ENCODE measurements around the gene ZMAT5. TPM values are rescaled to one million over a fixed set of nuclear protein-coding genes. Genes with fewer than 3 reads are reported as not detected.
"Not testable (repeated sequence)": the region's sequence is repeated elsewhere in the genome, so short reads cannot be mapped to it uniquely, and the experiment has no call there.

The ZMAT5 gene
- total RNA-seq, 1 donor from 2014 or later, result 18.8 TPM

DNA sequence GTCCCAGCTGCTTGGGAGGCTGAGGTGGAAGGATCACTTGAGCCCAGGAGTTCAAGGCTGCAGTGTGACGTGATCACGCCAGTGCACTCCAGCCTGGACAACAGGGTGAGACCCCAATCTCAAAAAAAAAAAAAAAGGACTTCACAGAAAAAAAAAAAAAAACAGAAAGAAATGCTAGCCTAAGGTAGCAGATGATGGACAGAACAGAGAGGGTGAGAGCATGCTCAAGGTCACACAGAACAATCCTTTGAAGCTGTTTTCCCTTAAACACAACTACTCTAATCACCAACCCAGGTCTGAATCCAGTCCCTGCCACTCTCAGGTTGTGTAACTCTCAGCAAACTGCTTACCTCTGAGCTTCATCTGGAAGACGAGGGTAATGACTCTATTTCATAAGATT is 9.7 kb downstream of the ZMAT5 start:
- Histone ChIP-seq H3K27me3 (ENCODE audit: control insufficient read depth in 3 of 3, insufficient read depth in 3 of 3, low read length in 3 of 3) (no peaks in the 10 kb centered on the region), H3K9me3 (ENCODE audit: control insufficient read depth in 3 of 3, low read length in 3 of 3) (no peaks in the 10 kb centered on the region), H3K4me3 (ENCODE audit: low read length in 3 of 3) (no peak overlapping the region), H3K36me3 (ENCODE audit: control insufficient read depth in 3 of 3, insufficient read depth in 3 of 3, low read length in 3 of 3) (peaks cover 5 to 9% (median 6%) of the 10 kb centered on the region in 3 donors), H3K9ac (ENCODE audit: low read depth in 1 of 3, low read length in 3 of 3) (no peak overlapping the region), H3K27ac (ENCODE audit: low read depth, low read length) (no peak overlapping the region), H3K4me1 (ENCODE audit: control insufficient read depth in 3 of 3, insufficient read depth in 3 of 3, low read length in 3 of 3) (peaks cover 30 to 49% (median 37%) of the 10 kb centered on the region in 3 donors)

- Histone ChIP-seq H3K4me1 (ENCODE audit: control insufficient read depth in 3 of 3, insufficient read depth in 3 of 3, low read length in 3 of 3) (peaks cover 30 to 49% (median 37%) of the 10 kb centered on the region in 3 donors), H3K4me3 (ENCODE audit: low read length in 3 of 3) (peak overlapping the region in 2 of 3 donors; percentile 18 to 52), H3K27me3 (ENCODE audit: control insufficient read depth in 3 of 3, insufficient read depth in 3 of 3, low read length in 3 of 3) (no peaks in the 10 kb centered on the region), H3K27ac (ENCODE audit: low read depth, low read length) (peak overlapping the region; percentile 48), H3K9me3 (ENCODE audit: control insufficient read depth in 3 of 3, low read length in 3 of 3) (no peaks in the 10 kb centered on the region), H3K36me3 (ENCODE audit: control insufficient read depth in 3 of 3, insufficient read depth in 3 of 3, low read length in 3 of 3) (peaks cover 5 to 9% (median 9%) of the 10 kb centered on the region in 3 donors), H3K9ac (ENCODE audit: low read depth in 1 of 3, low read length in 3 of 3) (peak overlapping the region in 1 of 3 donors; percentile 8)
Observed at GRCh38 chr22:29756341-29756740, 10.5 kb downstream of the ZMAT5 start.

DNA sequence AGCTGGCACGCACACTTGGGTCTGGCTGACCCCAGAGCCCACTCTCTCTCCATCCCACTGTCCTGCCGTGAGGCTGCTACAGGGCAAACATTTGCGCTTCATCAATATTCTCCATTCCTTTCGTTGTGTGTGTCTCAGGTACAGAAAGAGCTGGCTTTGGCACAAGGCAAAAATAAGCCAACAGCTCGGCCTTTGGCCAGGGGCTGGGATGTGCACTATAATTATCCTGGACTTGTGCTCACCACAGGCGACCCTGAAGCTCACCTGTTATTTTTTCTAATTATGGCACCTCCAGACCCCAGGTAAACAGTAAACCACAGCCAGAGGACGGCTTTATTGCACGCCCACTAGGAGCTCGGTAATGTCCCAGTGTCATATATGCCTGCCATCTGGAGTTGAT is 10.9 kb downstream of the ZMAT5 start:
- peak overlapping the region in 2 of 3 donors; percentile 29 to 60 for H3K9ac ChIP-seq (ENCODE audit: low read depth in 1 of 3, low read length in 3 of 3)
- no peaks in the 10 kb centered on the region for H3K9me3 ChIP-seq (ENCODE audit: control insufficient read depth in 3 of 3, low read length in 3 of 3)
- peaks cover 30 to 54% (median 37%) of the 10 kb centered on the region in 3 donors for H3K4me1 ChIP-seq (ENCODE audit: control insufficient read depth in 3 of 3, insufficient read depth in 3 of 3, low read length in 3 of 3)
- H3K36me3 ChIP-seq (ENCODE audit: control insufficient read depth in 3 of 3, insufficient read depth in 3 of 3, low read length in 3 of 3), result peaks cover 5 to 9% (median 9%) of the 10 kb centered on the region in 3 donors
- peak overlapping the region in 2 of 3 donors; percentile 18 to 52 for H3K4me3 ChIP-seq (ENCODE audit: low read length in 3 of 3)
- peak overlapping the region; percentile 48 for H3K27ac ChIP-seq (ENCODE audit: low read depth, low read length)
- H3K27me3 ChIP-seq (ENCODE audit: control insufficient read depth in 3 of 3, insufficient read depth in 3 of 3, low read length in 3 of 3), result no peaks in the 10 kb centered on the region

DNA sequence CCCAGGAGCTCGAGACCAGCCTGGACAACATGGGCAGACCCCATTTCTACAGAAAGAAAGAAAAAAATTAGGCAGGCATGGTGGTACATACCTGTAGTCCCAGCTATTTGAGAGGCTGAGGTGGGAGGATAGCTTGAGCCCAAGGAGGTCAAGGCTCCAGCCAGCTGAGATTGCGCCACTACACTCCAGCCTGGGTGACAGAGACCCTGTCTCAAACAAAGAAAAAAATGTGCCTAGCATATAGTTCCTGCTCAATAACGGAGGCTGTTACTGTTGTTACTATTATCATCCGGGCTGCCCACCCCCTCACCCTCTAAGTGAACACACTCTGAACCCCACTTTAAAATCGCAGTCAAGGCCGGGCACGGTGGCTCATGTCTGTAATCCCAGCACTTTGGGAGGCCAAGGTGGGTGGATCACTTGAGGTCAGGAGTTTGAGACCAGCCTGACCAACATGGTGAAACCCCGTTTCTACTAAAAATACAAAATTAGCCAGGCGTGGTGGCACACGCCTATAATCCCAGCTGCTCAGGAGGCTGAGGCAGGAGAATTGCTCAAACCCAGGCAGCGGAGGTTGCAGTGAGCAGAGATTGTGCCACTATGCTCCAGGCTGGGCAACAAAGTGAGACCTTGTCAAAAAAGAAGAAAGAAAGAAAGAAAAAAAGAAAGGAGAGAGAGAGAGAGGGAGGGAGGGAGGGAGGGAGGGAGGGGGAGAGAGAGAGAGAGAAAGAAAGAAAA is 12.0 kb downstream of the ZMAT5 start:
- Histone ChIP-seq H3K4me1 (ENCODE audit: control insufficient read depth in 3 of 3, insufficient read depth in 3 of 3, low read length in 3 of 3) (peaks cover 28 to 61% (median 40%) of the 10 kb centered on the region in 3 donors), H3K36me3 (ENCODE audit: control insufficient read depth in 3 of 3, insufficient read depth in 3 of 3, low read length in 3 of 3) (peaks cover 5 to 17% (median 15%) of the 10 kb centered on the region in 3 donors), H3K27ac (ENCODE audit: low read depth, low read length) (peak overlapping the region; percentile 59)
- H3K27me3 ChIP-seq (ENCODE audit: control insufficient read depth in 3 of 3, insufficient read depth in 3 of 3, low read length in 3 of 3); H3K4me3 ChIP-seq (ENCODE audit: low read length in 3 of 3); H3K9ac ChIP-seq (ENCODE audit: low read depth in 1 of 3, low read length in 3 of 3); H3K9me3 ChIP-seq (ENCODE audit: control insufficient read depth in 3 of 3, low read length in 3 of 3): not testable (repeated sequence)

GRCh38 chr22:29753808-29754657 is 12.8 kb downstream of the ZMAT5 start:
- Histone ChIP-seq H3K9ac (ENCODE audit: low read depth in 1 of 3, low read length in 3 of 3) (no peak overlapping the region), H3K27ac (ENCODE audit: low read depth, low read length) (peak overlapping the region; percentile 59)

GRCh38 chr22:29751669-29752068 is 15.1 kb downstream of the ZMAT5 start:
- H3K27me3 ChIP-seq (ENCODE audit: control insufficient read depth in 3 of 3, insufficient read depth in 3 of 3, low read length in 3 of 3), result no peaks in the 10 kb centered on the region
- H3K4me1 ChIP-seq (ENCODE audit: control insufficient read depth in 3 of 3, insufficient read depth in 3 of 3, low read length in 3 of 3), result peaks cover 23 to 48% (median 30%) of the 10 kb centered on the region in 3 donors
- no peak overlapping the region for H3K27ac ChIP-seq (ENCODE audit: low read depth, low read length)
- H3K4me3 ChIP-seq (ENCODE audit: low read length in 3 of 3), result no peak overlapping the region
- no peak overlapping the region for H3K9ac ChIP-seq (ENCODE audit: low read depth in 1 of 3, low read length in 3 of 3)
- H3K36me3 ChIP-seq (ENCODE audit: control insufficient read depth in 3 of 3, insufficient read depth in 3 of 3, low read length in 3 of 3), result peaks cover 24 to 36% (median 33%) of the 10 kb centered on the region in 3 donors
- H3K9me3 ChIP-seq (ENCODE audit: control insufficient read depth in 3 of 3, low read length in 3 of 3), result no peaks in the 10 kb centered on the region

More at GRCh38 chr22:29753808-29754657, 12.8 kb downstream of the ZMAT5 start:
- H3K4me1 ChIP-seq (ENCODE audit: control insufficient read depth in 3 of 3, insufficient read depth in 3 of 3, low read length in 3 of 3), result peaks cover 25 to 58% (median 34%) of the 10 kb centered on the region in 3 donors
- no peaks in the 10 kb centered on the region for H3K27me3 ChIP-seq (ENCODE audit: control insufficient read depth in 3 of 3, insufficient read depth in 3 of 3, low read length in 3 of 3)
- H3K4me3 ChIP-seq (ENCODE audit: low read length in 3 of 3), result no peak overlapping the region
- no peaks in the 10 kb centered on the region for H3K9me3 ChIP-seq (ENCODE audit: control insufficient read depth in 3 of 3, low read length in 3 of 3)
- H3K36me3 ChIP-seq (ENCODE audit: control insufficient read depth in 3 of 3, insufficient read depth in 3 of 3, low read length in 3 of 3), result peaks cover 5 to 17% (median 15%) of the 10 kb centered on the region in 3 donors

DNA sequence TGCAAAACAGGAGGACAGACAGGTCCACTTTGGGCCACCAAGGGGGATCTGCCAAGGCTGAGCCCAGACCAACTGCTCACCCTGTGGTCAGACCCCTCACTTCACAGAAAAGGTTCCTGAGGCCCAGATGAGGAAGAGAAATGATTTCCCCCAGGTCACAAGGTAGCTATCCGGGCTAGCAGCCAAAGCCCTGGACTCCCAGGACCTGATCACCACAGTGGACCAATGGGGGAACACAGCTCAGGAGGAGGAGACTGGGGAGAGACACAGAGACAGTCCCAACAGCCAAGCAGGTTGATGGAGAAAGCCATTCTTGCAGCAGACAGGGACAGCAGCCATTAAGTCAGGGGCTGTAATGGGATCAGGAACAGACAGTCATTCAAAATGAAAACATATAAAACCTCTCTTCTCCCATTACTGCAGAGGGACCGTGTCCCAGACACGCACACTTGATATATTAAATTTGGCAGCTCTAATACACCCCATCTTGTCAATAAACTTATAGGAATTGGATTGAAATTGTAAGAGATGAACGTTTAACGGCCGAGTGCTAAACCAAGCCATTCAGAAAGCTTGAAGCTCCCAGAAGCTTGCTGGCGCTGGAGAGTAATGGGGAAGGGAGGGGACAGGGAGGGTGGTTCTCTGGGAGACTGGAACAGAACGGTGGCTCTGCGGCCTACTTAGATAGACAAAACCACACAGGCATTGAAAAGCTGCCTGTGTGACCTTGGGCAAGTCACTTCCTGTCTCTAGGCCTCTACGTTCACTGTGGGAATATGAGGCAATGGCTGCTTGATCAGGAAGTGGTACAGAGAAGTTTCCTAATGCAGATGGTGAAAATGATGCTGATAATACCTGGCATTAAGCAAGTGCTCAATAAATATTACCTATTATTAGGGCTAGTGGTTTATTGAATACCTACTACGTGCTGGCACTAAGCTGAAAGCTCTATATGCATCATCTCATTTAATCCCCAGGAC is 16.0 kb downstream of the ZMAT5 start:
- Histone ChIP-seq H3K36me3 (ENCODE audit: control insufficient read depth in 3 of 3, insufficient read depth in 3 of 3, low read length in 3 of 3) (peaks cover 26 to 40% (median 36%) of the 10 kb centered on the region in 3 donors), H3K9me3 (ENCODE audit: control insufficient read depth in 3 of 3, low read length in 3 of 3) (no peaks in the 10 kb centered on the region)

GRCh38 chr22:29750029-29750428 is 16.8 kb downstream of the ZMAT5 start:
- H3K4me1 ChIP-seq (ENCODE audit: control insufficient read depth in 3 of 3, insufficient read depth in 3 of 3, low read length in 3 of 3), result peaks cover 19 to 42% (median 24%) of the 10 kb centered on the region in 3 donors

More for the DNA sequence above, 16.0 kb downstream of the ZMAT5 start:
- Histone ChIP-seq H3K4me1 (ENCODE audit: control insufficient read depth in 3 of 3, insufficient read depth in 3 of 3, low read length in 3 of 3) (peaks cover 18 to 41% (median 24%) of the 10 kb centered on the region in 3 donors), H3K27me3 (ENCODE audit: control insufficient read depth in 3 of 3, insufficient read depth in 3 of 3, low read length in 3 of 3) (no peaks in the 10 kb centered on the region), H3K9ac (ENCODE audit: low read depth in 1 of 3, low read length in 3 of 3) (no peak overlapping the region), H3K27ac (ENCODE audit: low read depth, low read length) (no peak overlapping the region), H3K4me3 (ENCODE audit: low read length in 3 of 3) (no peak overlapping the region)

GRCh38 chr22:29748248-29748893 is 18.4 kb downstream of the ZMAT5 start:
- Histone ChIP-seq H3K9me3 (ENCODE audit: control insufficient read depth in 3 of 3, low read length in 3 of 3) (no peaks in the 10 kb centered on the region), H3K27me3 (ENCODE audit: control insufficient read depth in 3 of 3, insufficient read depth in 3 of 3, low read length in 3 of 3) (no peaks in the 10 kb centered on the region), H3K27ac (ENCODE audit: low read depth, low read length) (no peak overlapping the region), H3K4me3 (ENCODE audit: low read length in 3 of 3) (no peak overlapping the region), H3K9ac (ENCODE audit: low read depth in 1 of 3, low read length in 3 of 3) (no peak overlapping the region), H3K36me3 (ENCODE audit: control insufficient read depth in 3 of 3, insufficient read depth in 3 of 3, low read length in 3 of 3) (peaks cover 26 to 39% (median 39%) of the 10 kb centered on the region in 3 donors), H3K4me1 (ENCODE audit: control insufficient read depth in 3 of 3, insufficient read depth in 3 of 3, low read length in 3 of 3) (peaks cover 10 to 33% (median 15%) of the 10 kb centered on the region in 3 donors)

More at GRCh38 chr22:29750029-29750428, 16.8 kb downstream of the ZMAT5 start:
- no peak overlapping the region for H3K27ac ChIP-seq (ENCODE audit: low read depth, low read length)
- no peaks in the 10 kb centered on the region for H3K27me3 ChIP-seq (ENCODE audit: control insufficient read depth in 3 of 3, insufficient read depth in 3 of 3, low read length in 3 of 3)
- no peaks in the 10 kb centered on the region for H3K9me3 ChIP-seq (ENCODE audit: control insufficient read depth in 3 of 3, low read length in 3 of 3)
- no peak overlapping the region for H3K9ac ChIP-seq (ENCODE audit: low read depth in 1 of 3, low read length in 3 of 3)
- peaks cover 31 to 43% (median 39%) of the 10 kb centered on the region in 3 donors for H3K36me3 ChIP-seq (ENCODE audit: control insufficient read depth in 3 of 3, insufficient read depth in 3 of 3, low read length in 3 of 3)
- H3K4me3 ChIP-seq (ENCODE audit: low read length in 3 of 3), result no peak overlapping the region
